ENCODE measurements around the gene AKAP14. TPM values are rescaled to one million over a fixed set of nuclear protein-coding genes. Genes with fewer than 3 reads are reported as not detected.

AKAP14 gene
- total and polyA plus RNA-seq, 2 of the 8 experiments (the other 6 are each of a cell fraction or from before 2014, with no cell fraction given) = 0.79 to 1.3 TPM

DNA sequence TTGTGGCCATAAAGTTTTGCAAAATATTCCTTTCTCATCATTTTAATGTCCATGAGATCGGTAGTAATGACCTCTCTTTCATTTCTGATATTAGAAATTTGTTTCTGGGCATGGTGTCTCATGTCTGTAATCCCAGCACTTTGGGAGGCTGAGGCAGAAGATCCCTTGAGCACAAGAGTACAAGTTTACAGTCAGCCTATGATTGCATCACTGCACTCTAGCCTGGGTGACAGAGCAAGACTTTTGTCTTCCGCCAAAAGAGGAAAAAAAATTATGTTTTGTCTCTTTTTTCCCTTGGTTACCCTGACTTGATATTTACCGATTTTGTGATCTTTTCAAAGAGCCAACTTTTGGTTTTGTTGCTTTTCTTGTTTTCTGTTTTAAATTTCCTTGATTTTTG lies 58.7 kb downstream of the AKAP14 start:
- no peak overlapping the region for H3K56ac ChIP-seq (replicated peaks; ENCODE audit: insufficient read length, low read depth, low read length)
- H3K23me2 ChIP-seq (ENCODE audit: low read depth, low read length) = no peaks in the 10 kb centered on the region
- no peak overlapping the region for H3K18ac ChIP-seq (ENCODE audit: extremely low read depth, low read length)
- H2AK5ac ChIP-seq (ENCODE audit: low read depth, low read length) = no peak overlapping the region
- H3K14ac ChIP-seq (ENCODE audit: insufficient read length) = no peak overlapping the region
- H3K79me2 ChIP-seq (ENCODE audit: control insufficient read depth in 1 of 2, insufficient read depth in 2 of 2, low read length in 2 of 2) = no peaks in the 10 kb centered on the region
- H3K36me3 ChIP-seq (ENCODE audit: control insufficient read depth in 2 of 4, insufficient read depth in 4 of 4, low read length in 3 of 4) = no peaks in the 10 kb centered on the region
- H2BK20ac ChIP-seq (ENCODE audit: low read length) = no peak overlapping the region
- no peak overlapping the region for H4K8ac ChIP-seq (ENCODE audit: extremely low read depth, insufficient read depth, low read length)
- no peak for FAIRE-seq
- H3K4ac ChIP-seq (replicated peaks; ENCODE audit: insufficient read length, low read depth, low read length) = no peak overlapping the region
- no peak overlapping the region for H2BK5ac ChIP-seq (ENCODE audit: low read depth, low read length)
- no peak overlapping the region for H3K9ac ChIP-seq (replicated peaks in 1 of 4; ENCODE audit: extremely low read depth in 1 of 4, low read depth in 3 of 4, low read length in 3 of 4)
- H3K9me3 ChIP-seq (ENCODE audit: insufficient read depth in 2 of 2, low read depth in 1 of 2, low read length in 1 of 2) = no peaks in the 10 kb centered on the region
- no peak overlapping the region for H3K4me3 ChIP-seq (ENCODE audit: extremely low read depth in 1 of 4, insufficient read depth in 2 of 4, low read depth in 3 of 4, low read length in 4 of 4)
- no peak overlapping the region for H2BK12ac ChIP-seq (ENCODE audit: low read depth, low read length)
- no peak overlapping the region for H4K5ac ChIP-seq (ENCODE audit: insufficient read length, low read depth, low read length)
- no peak overlapping the region for H3K27ac ChIP-seq (ENCODE audit: low read depth, low read length)
- no peak overlapping the region for H2BK15ac ChIP-seq (ENCODE audit: low read length)
- no peak overlapping the region for H2BK120ac ChIP-seq (replicated peaks; ENCODE audit: low read depth, low read length)
- no peaks in the 10 kb centered on the region for H3K4me1 ChIP-seq (replicated peaks in 1 of 4; ENCODE audit: control insufficient read depth in 3 of 4, insufficient read depth in 4 of 4, low read length in 3 of 4)
- DNase-seq (ENCODE audit: low read depth in 1 of 2, low spot score in 2 of 2) = no peak
- H2AFZ ChIP-seq (ENCODE audit: low read length) = no peak overlapping the region
- no peak overlapping the region for H4K91ac ChIP-seq (replicated peaks; ENCODE audit: insufficient read length, low read length)
- no peaks in the 10 kb centered on the region for H4K20me1 ChIP-seq (replicated peaks in 1 of 2; ENCODE audit: control insufficient read depth in 1 of 2, insufficient read depth in 2 of 2, low read length in 2 of 2)
- CTCF ChIA-PET (ENCODE audit: partially characterized antibody) = no interaction called here
- POLR2A ChIA-PET (ENCODE audit: partially characterized antibody) = no interaction called here
- no peak overlapping the region for H3K4me2 ChIP-seq (ENCODE audit: insufficient read depth in 1 of 2, low read depth in 2 of 2, low read length in 2 of 2)
- no peaks in the 10 kb centered on the region for H3K79me1 ChIP-seq (ENCODE audit: low read depth, low read length)
- H3K27me3 ChIP-seq (replicated peaks in 1 of 4; ENCODE audit: control insufficient read depth in 3 of 4, extremely low read depth in 1 of 4, insufficient read depth in 3 of 4, low read length in 3 of 4) = no peaks in the 10 kb centered on the region
- no peak overlapping the region for H3K23ac ChIP-seq (ENCODE audit: insufficient read length)
- WGBS, 2 experiments (ENCODE audit: extremely low coverage in 1 of 2, insufficient coverage in 1 of 2, insufficient read length in 1 of 2, insufficient replicate concordance in 2 of 2, low coverage in 1 of 2, low lambda C conversion rate in 2 of 2, missing lambda C conversion rate in 1 of 2) = 80% methylated on average over 3 of the region's 3 CpGs; no CpG with 5 or more reads in 1 of the 2 experiments
- TF ChIP-seq RAD21 (IDR thresholded peaks at IDR 0.05 in 1 of 2, conservative IDR thresholded peaks at IDR 0.05 in 1 of 2; ENCODE audit: low read depth in 2 of 2, low read length in 2 of 2) (no peak), EP300 (IDR thresholded peaks at IDR 0.05; ENCODE audit: borderline replicate concordance in 1 of 2, low read depth in 2 of 2, low read length in 2 of 2) (no peak), SUZ12 (IDR thresholded peaks at IDR 0.05; ENCODE audit: low read length) (no peak), YY1 (IDR thresholded peaks at IDR 0.05; ENCODE audit: low read depth, low read length) (no peak), TBP (IDR thresholded peaks at IDR 0.05; ENCODE audit: low read depth, low read length) (no peak), BACH1 (IDR thresholded peaks at IDR 0.05; ENCODE audit: low read length) (no peak), KDM5A (IDR thresholded peaks at IDR 0.05; ENCODE audit: low read length) (no peak), JUND (IDR thresholded peaks at IDR 0.05; ENCODE audit: low read length) (no peak), JUN (IDR thresholded peaks at IDR 0.05; ENCODE audit: low read depth, low read length) (no peak), SAP30 (IDR thresholded peaks at IDR 0.05; ENCODE audit: insufficient read depth, insufficient replicate concordance, low read length) (no peak), EGR1 (IDR thresholded peaks at IDR 0.05; ENCODE audit: borderline replicate concordance, low read depth, low read length) (no peak)
- TF ChIP-seq, protein P1, sequence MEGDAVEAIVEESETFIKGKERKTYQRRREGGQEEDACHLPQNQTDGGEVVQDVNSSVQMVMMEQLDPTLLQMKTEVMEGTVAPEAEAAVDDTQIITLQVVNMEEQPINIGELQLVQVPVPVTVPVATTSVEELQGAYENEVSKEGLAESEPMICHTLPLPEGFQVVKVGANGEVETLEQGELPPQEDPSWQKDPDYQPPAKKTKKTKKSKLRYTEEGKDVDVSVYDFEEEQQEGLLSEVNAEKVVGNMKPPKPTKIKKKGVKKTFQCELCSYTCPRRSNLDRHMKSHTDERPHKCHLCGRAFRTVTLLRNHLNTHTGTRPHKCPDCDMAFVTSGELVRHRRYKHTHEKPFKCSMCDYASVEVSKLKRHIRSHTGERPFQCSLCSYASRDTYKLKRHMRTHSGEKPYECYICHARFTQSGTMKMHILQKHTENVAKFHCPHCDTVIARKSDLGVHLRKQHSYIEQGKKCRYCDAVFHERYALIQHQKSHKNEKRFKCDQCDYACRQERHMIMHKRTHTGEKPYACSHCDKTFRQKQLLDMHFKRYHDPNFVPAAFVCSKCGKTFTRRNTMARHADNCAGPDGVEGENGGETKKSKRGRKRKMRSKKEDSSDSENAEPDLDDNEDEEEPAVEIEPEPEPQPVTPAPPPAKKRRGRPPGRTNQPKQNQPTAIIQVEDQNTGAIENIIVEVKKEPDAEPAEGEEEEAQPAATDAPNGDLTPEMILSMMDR (IDR thresholded peaks at IDR 0.05; ENCODE audit: control extremely low read depth in 1 of 3, insufficient read depth in 1 of 3, low read depth in 1 of 3, low read length in 3 of 3) = no peak
